ENCODE results near the gene UGT2B10.

DNA sequence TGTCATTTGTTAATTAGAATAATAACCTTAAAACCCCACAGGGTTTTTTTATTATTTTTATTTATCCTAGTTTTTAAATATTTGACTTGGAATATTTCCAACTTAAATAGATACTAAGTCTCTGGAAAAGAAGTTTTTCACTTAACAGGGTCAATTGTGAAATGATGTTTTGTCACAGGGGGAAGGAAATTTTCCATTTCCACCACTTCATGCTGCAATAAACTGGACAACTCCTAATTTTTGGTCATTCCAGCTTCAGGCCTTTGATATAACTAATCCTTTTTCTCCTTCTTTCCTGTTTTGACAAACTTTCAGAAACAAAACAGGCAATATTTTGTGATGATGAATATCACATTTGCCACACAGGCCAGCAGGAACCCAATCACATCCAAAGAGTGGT is 45.3 kb downstream of the UGT2B10 start:
- TF ChIP-seq, protein P1, sequence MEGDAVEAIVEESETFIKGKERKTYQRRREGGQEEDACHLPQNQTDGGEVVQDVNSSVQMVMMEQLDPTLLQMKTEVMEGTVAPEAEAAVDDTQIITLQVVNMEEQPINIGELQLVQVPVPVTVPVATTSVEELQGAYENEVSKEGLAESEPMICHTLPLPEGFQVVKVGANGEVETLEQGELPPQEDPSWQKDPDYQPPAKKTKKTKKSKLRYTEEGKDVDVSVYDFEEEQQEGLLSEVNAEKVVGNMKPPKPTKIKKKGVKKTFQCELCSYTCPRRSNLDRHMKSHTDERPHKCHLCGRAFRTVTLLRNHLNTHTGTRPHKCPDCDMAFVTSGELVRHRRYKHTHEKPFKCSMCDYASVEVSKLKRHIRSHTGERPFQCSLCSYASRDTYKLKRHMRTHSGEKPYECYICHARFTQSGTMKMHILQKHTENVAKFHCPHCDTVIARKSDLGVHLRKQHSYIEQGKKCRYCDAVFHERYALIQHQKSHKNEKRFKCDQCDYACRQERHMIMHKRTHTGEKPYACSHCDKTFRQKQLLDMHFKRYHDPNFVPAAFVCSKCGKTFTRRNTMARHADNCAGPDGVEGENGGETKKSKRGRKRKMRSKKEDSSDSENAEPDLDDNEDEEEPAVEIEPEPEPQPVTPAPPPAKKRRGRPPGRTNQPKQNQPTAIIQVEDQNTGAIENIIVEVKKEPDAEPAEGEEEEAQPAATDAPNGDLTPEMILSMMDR (IDR thresholded peaks at IDR 0.05 in 8 of 11, conservative IDR thresholded peaks at IDR 0.05 in 3 of 11): no peak
- no peak for TF ChIP-seq POLR2A (IDR thresholded peaks at IDR 0.05)
